ENCODE measurements around the gene NR6A1. TPM values are rescaled to one million over a fixed set of nuclear protein-coding genes. Genes with fewer than 3 reads are reported as not detected.

NR6A1 gene
- total RNA-seq, 6 donors from 2014 or later: 4.2 to 34.6 (median 8.2) TPM

DNA sequence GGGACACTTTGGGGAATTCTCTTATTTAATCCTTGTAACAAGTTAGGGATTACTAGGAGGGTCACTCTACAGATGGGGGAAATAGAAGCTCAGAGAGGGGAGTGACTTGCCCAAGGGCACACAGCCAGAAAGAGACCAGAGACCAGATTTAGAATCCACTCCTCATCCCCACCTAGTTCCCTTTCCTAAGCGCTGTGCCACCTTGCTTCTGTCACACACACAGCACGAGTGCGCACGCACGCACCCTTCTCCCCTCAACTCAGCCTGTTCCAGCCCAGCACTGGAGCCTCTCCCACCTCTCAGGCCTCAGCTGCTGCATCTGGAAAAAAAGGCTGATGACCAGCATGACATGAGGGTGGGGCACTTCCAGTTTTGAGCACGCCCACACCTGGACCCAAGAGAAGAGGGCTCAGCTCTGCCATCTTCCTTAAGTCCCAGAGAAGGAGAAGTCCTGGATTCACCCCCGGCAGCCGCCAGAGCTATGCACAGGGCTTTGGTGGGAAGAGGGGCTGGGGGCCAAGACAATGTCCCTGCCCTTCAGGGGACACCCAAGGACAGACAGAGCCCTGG is 282.4 kb downstream of the NR6A1 start:
- Histone ChIP-seq H3K27me3 (peaks cover 0 to 7% (median 0%) of the 10 kb centered on the region in 4 donors), H3K4me1 (no peaks in the 10 kb centered on the region)

DNA sequence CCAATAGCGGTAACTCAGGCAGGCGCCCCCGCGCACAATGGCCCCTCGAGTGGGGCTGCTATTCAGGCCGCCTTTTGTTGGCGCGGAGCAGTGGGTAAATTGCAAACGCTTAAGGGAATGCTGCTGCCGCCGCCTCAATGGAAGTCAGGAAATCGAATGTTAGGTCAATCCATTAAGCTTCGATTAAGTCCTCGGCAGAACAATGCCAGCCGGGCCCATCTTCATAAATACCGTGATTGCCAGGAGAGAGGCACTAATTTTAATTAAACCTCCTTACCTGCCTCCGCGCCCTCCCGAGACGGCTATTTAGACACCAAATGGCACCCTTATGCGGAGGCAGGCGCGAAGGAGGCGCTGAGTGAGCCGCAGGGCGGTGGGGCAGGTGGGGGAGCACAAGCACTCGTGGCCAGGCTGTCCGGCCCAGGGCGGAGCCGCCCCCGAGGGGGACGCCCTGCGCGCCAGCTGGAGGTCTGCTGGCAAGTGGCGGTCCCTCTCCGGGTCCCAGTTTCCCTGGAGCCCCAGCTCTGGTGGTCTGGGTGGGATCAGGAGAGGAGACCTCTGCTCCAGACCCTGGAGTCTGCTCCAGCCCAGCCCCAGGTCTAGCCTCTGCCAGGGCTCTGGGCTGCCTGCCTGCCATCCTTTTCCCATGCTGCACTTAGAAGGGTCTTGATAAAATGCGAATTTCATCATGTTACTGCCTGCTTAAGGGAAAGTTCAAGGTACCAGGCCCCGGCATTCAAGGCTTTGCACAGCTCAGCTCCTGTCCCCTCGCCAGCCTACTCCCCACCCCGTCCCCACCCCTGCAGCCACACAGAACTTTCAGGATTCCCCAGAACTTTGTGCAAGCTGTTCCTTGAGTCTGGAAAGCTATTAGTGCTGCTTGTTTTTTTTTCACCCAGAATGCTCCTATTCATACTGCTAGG is 283.6 kb downstream of the NR6A1 start:
- Histone ChIP-seq H3K4me1 (peaks cover 0 to 3% (median 0%) of the 10 kb centered on the region in 4 donors), H3K27ac (no peak overlapping the region), H3K9me3 (no peaks in the 10 kb centered on the region), H3K27me3 (peaks cover 0 to 7% (median 0%) of the 10 kb centered on the region in 4 donors), H3K4me3 (no peak overlapping the region), H3K36me3 (no peaks in the 10 kb centered on the region)
- WGBS, 2 donors: 52 to 62% methylated on average over 35 to 38 of the region's 40 CpGs
- TF ChIP-seq EP300 (IDR thresholded peaks at IDR 0.05): no peak
- no peak for TF ChIP-seq POLR2A (IDR thresholded peaks at IDR 0.05)
- TF ChIP-seq CTCF (IDR thresholded peaks at IDR 0.05): no peak
- TF ChIP-seq POLR2AphosphoS5 (IDR thresholded peaks at IDR 0.05): no peak
- DNase-seq: no peak
- ATAC-seq (ENCODE audit: low FRiP score in 2 of 2): no peak

More for the DNA sequence above, 282.4 kb downstream of the NR6A1 start:
- H3K4me3 ChIP-seq: no peak overlapping the region
- TF ChIP-seq POLR2A (IDR thresholded peaks at IDR 0.05): no peak
- TF ChIP-seq POLR2AphosphoS5 (IDR thresholded peaks at IDR 0.05): no peak
- TF ChIP-seq EP300 (IDR thresholded peaks at IDR 0.05): no peak
- H3K27ac ChIP-seq: no peak overlapping the region
- no peaks in the 10 kb centered on the region for H3K36me3 ChIP-seq
- 87 to 88% methylated on average over 6 to 8 of the region's 8 CpGs for WGBS, 2 donors
- no peak for ATAC-seq (ENCODE audit: low FRiP score in 2 of 2)
- DNase-seq: no peak
- no peaks in the 10 kb centered on the region for H3K9me3 ChIP-seq

- peaks cover 0 to 5% (median 0%) of the 10 kb centered on the region in 4 donors for H3K4me1 ChIP-seq
- H3K27ac ChIP-seq: no peak overlapping the region
- no peak overlapping the region for H3K4me3 ChIP-seq
- WGBS, 2 donors: 62 to 66% methylated on average over 4 to 17 of the region's 17 CpGs
- no peak for DNase-seq
- no peak for ATAC-seq (ENCODE audit: low FRiP score in 2 of 2)
- H3K9me3 ChIP-seq: no peaks in the 10 kb centered on the region
- H3K36me3 ChIP-seq: no peaks in the 10 kb centered on the region
- TF ChIP-seq POLR2AphosphoS5 (IDR thresholded peaks at IDR 0.05) (no peak), POLR2A (IDR thresholded peaks at IDR 0.05) (no peak), EP300 (IDR thresholded peaks at IDR 0.05) (no peak), CTCF (IDR thresholded peaks at IDR 0.05) (no peak)
- peaks cover 0 to 7% (median 0%) of the 10 kb centered on the region in 4 donors for H3K27me3 ChIP-seq
Measured at GRCh38 chr9:124486778-124487259, 284.3 kb downstream of the NR6A1 start.

DNA sequence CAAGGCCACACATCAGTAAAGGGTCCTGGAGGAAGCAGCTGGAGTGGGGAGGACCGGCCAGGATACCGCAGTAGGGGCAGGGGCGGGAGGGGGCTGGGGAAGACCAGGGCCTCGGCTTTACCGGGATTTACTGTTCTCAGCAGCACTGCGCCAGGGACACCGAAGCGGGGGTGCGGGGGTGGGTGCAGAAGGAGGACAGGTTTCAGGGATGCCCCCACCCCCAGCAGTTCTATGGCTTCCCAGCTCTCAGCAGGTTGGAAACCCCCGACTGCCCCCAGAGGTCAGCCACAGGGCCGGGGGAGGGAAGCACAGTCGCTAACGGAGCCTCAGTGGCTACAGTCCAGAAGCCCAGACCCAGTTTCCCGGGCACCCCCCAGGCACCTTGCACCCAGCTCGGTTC is 285.2 kb downstream of the NR6A1 start:
- H3K36me3 ChIP-seq: no peaks in the 10 kb centered on the region
- no peak overlapping the region for H3K27ac ChIP-seq
- peaks cover 0 to 7% (median 0%) of the 10 kb centered on the region in 4 donors for H3K27me3 ChIP-seq
- TF ChIP-seq POLR2AphosphoS5 (IDR thresholded peaks at IDR 0.05) (no peak), POLR2A (IDR thresholded peaks at IDR 0.05) (no peak), CTCF (IDR thresholded peaks at IDR 0.05) (no peak), EP300 (IDR thresholded peaks at IDR 0.05) (no peak)
- no peaks in the 10 kb centered on the region for H3K9me3 ChIP-seq
- no peak for ATAC-seq (ENCODE audit: low FRiP score in 2 of 2)
- WGBS, 2 donors: 60 to 78% methylated on average over 4 to 15 of the region's 15 CpGs
- DNase-seq: no peak
- H3K4me3 ChIP-seq: no peak overlapping the region
- H3K4me1 ChIP-seq: peaks cover 0 to 5% (median 0%) of the 10 kb centered on the region in 4 donors

GRCh38 chr9:124485201-124485600 is 285.9 kb downstream of the NR6A1 start:
- no peak for TF ChIP-seq EP300 (IDR thresholded peaks at IDR 0.05)
- TF ChIP-seq POLR2A (IDR thresholded peaks at IDR 0.05): no peak

More at GRCh38 chr9:124485201-124485600, 285.9 kb downstream of the NR6A1 start:
- Histone ChIP-seq H3K36me3 (no peaks in the 10 kb centered on the region), H3K4me3 (no peak overlapping the region), H3K27me3 (peaks cover 0 to 7% (median 0%) of the 10 kb centered on the region in 4 donors), H3K4me1 (peaks cover 0 to 5% (median 0%) of the 10 kb centered on the region in 4 donors), H3K9me3 (no peaks in the 10 kb centered on the region), H3K27ac (no peak overlapping the region)
- ATAC-seq (ENCODE audit: low FRiP score in 2 of 2) (no peak), DNase-seq (no peak)
- WGBS, 2 donors: 79 to 82% methylated on average over 11 to 12 of the region's 13 CpGs
